GM18861 (cell line): ENCODE measurements around the gene TESMIN.

ENCODE experiments used
- ATAC-seq: cut with Tn5 transposase; IDR thresholded peaks from one replicate; pipeline ENCODE4 v1.9.1; 2021; ENCODE audit not compliant: unreplicated experiment

TESMIN gene

DNA sequence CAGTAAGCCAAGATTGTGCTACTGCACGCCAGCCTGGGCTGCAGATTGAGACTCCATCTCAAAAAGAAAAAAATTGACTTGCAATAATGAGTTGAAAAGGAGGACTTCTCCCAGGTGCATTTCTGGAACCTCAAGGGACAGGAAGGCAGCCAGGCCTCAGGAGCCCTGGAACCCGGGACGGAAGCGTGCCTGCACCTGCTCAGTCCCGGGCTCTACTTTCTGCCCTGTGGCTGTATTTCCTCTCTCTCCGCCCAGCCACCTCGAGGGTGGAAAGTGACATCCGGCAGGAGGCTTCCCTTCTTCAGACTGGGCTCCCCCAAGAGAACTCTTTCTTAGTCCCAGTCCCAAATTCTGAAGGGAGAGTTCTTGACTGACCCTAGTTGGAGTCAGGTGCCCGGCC lies 87.2 kb downstream of the TESMIN start:
- ATAC-seq = no peak

DNA sequence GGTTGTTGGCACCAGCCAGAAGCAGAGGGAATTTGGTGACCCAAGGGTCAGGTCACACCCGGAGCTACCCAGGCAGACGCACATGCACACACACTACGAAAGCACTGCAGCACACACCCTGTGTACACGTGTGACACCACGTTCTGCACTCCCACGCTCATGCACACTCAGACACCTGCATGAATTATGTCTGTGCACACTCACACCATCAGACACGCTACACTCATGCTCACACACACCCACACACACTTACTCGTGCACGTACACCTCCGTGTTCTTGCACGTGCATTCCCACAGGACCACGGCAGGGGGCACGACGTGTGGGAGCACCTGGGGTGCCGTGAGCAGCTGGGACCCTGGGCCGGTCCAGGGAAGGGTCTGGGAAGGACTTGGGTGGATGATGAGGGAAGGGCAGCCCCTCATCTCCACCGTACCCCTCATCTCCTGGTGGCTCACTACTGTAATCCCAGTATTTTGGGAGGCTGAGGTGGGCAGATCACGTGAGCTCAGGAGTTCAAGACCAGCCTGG lies 87.8 kb downstream of the TESMIN start:
- ATAC-seq = no peak

DNA sequence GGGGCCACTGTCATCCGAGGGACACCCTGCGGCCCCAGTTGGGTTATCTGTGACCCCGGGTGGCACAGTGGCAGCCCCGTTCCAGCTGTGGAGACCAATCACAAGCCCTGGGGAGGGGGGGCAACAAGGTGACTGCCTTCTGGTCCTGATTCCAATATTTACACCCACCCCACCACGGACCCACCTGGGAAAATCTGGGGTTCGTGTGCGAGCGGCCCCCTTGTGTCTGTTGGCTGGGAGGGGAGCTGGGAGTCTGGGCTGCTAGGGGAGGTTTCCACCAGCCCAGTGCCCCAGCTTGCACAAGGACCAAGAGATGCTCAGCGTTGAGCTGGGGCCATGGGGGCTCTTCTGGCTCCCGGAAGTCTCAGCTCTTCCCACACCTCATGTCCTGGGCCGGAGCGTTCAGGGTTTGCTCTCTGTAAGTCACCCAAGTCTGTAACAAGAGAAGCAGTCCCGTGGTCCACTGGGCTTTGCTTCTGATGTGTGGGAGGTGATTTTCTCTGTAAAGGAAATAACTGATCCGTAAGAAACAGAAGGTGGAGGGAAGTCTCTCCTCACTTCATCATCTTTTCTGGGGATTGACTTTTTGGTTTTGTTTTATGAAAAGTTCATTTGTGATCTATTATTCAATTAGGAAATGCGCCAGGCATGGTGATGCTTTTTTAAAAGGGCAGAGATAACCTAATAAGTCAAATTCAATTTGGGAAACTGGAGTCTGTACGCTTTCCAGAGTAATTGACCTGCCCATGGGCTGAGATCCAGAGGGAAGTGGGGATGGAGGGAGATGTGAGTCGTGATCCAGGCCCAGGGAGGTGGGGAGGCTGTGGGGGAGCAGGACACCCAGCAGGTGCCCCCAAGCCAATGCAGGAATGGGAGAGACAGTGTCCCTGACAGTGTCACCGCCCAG lies 89.4 kb downstream of the TESMIN start:
- no peak for ATAC-seq

DNA sequence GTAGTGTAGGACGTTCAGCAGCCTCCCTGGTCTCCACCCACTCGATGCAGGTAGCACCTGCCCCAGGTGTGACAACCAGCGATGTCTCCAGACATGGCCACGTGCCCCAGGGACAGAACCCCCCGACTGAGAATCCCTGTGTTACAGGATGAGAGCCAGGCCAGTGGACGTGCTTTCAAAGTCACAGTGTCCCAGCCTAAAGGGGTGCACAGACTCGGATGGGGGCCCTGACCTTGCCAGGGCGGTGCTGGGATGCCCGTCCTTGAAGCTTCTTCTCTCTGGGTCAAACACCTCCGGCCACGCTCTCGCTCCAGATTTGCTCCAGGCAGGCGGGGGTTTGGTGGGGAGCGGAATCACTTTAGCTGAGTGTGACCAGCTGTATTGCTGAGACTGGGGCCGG lies 90.3 kb downstream of the TESMIN start:
- ATAC-seq = no peak

DNA sequence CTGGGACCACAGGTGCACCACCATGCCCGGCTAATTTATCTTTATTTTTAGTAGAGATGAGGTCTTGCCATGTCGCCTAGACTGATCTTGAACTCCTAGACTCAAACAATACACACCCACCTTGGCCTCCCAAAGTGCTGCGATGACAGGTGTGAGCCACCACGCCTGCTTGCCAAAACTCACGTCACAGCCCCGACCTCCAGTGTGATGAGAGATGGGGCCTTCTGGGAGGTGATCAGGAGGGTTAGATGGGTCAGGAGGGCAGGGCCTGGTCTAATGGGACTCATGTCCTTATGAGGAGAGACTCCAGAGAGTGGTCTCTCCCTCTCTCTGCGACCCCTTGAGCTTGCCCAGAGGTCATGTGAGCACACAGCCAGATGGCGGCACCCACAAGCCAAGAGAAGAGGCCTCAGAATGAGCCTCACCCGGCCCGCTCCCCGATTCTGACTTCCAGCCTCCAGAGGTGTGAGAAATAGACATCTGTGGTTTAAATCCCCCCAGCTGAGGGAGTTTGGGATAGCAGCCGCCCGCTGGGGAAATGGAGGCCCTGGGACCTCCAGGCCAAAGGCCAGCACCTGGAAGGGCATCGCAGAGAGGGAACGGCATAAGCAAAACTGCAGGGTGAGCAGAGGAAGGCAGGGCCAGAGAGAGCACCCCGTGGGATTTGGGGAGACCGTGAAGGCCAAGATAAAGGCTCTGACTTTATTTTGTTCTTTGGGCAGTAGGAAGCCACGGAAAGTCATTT lies 91.1 kb downstream of the TESMIN start:
- no peak for ATAC-seq

DNA sequence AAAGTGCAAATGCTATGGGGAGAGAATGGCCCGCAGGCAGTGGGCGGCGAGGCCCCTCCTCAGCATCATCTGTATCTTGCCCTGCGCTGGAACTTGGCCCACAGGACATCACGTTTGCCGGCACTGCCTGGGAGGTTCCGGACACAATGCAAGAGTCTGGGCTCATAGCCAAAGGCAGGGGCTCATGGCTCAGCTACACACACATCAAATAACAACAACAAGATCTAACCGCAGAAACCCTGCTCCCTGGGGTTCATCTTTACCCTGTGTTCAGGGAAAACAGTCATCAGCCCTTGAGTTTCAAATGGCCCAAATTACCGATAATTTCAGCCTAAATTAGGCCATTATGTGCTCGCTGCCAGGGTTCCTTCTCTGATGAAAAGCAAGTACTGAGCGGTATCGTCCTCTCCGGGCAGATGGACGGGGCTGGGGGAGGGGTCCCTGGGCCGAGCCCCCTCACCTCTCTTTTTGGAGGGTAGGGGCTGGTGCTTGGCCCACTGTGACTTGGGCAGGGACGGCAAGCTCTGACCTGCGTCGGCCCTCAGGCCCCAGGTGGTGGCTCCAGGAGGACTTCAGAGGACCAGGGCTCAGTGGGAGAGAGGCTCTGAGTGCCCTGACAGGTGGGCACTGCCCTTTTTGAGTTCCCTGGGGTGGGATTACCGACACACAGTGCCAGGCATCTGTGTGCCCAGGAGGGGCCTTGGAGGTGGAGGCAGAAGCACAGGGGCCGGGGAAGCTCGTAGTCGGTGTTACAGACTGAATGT lies 92.0 kb downstream of the TESMIN start:
- ATAC-seq = no peak

DNA sequence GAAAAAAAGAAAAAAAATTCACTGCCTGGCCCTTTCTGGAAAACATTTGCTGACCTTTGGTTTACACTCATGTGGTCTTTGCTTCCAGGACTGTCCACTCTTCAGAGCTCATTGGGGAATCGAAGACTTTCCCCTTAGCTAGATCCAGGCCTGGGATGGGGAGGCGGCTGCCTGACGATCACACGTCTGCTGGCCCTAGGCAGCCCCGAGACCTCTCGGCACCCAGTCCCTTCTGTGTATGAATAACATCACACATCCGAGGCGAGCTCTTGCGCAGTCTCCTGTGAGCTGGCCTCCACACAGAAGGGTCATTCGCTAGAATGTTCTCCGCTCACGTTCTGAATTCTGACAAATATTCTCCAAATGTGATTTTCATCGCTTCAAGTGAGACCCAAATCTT lies 92.7 kb downstream of the TESMIN start:
- ATAC-seq = no peak

DNA sequence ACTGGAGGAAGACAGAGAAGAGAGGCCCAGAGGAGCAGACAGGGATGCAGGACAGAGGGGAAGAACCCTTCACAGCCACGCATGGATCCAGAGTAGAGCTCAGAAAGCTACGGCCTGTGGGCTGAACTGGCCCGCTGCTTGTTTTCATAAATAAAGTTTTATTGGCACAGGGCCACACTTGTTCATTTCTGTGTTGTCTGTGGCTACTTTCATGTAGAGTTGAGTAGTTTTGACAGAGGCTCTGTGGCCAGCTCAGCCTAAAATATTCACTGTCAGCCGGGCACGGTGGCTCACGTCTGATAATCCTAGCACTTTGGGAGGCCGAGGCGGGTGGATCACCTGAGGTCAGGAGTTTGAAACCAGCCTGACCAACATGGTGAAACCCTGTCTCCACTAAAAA lies 93.2 kb downstream of the TESMIN start:
- no peak for ATAC-seq
